ENCODE results near the gene COQ10A. TPM values are rescaled to one million over a fixed set of nuclear protein-coding genes. Genes with fewer than 3 reads are reported as not detected.

The COQ10A gene
- total and polyA plus RNA-seq, 9 of the 15 experiments (the other 6 are each of a cell fraction or from before 2014, with no cell fraction given), result 3.1 to 26.4 (median 12.7) TPM

- H3K27ac ChIP-seq (ENCODE audit: extremely low read depth, low read depth, low read length), result no peak overlapping the region
- peaks cover 39% of the 10 kb centered on the region for H3K79me2 ChIP-seq (ENCODE audit: control insufficient read depth, insufficient read depth, low read length)
- H3K9ac ChIP-seq (ENCODE audit: insufficient read depth in 1 of 2, low read depth in 2 of 2, low read length in 2 of 2), result no peak overlapping the region
- H3K4me2 ChIP-seq (ENCODE audit: insufficient read depth, low read length), result no peak overlapping the region
- no peak for ATAC-seq
- H3K4me3 ChIP-seq, result no peak overlapping the region
- FAIRE-seq, result no peak
- peaks cover 17% of the 10 kb centered on the region; the same call in 2 of the 3 replicates for H3K36me3 ChIP-seq (ENCODE audit: control insufficient read depth, insufficient read depth, low read length)
- intact Hi-C loops (cut with micrococcal nuclease) (loop anchor here (10.0 kb wide), 1 partner anchor 175 kb away; the partner anchor contains the start of gene RPS26), in situ Hi-C loops (cut with MboI) (no loop called here)
- peaks cover 15 to 31% of the 10 kb centered on the region in 2 experiments; a peak in 4 of 5 replicates for H3K4me1 ChIP-seq (replicated peaks in 1 of 2; ENCODE audit: control insufficient read depth in 2 of 2, insufficient read depth in 2 of 2, low read length in 2 of 2)
- no peaks in the 10 kb centered on the region for H4K20me1 ChIP-seq (replicated peaks; ENCODE audit: control insufficient read depth, insufficient read depth, low read length)
- no peaks in the 10 kb centered on the region for H3K9me3 ChIP-seq (replicated peaks; ENCODE audit: control insufficient read depth, insufficient read depth, low read depth, low read length)
- no peak overlapping the region for H2AFZ ChIP-seq (ENCODE audit: low read depth, low read length)
- no peak for DNase-seq (ENCODE audit: extremely low read depth in 1 of 4, low spot score in 3 of 4)
- H3K9me1 ChIP-seq (ENCODE audit: control insufficient read depth, insufficient read depth, low read length), result no peaks in the 10 kb centered on the region
- ChIA-PET CTCF (ENCODE audit: low intra/inter-chr PET ratio) (interaction anchor here (0.6 kb wide), 1 partner anchor 37 kb away, joined by 3 read pairs; no protein-coding TSS in a partner anchor), POLR2A (interaction anchor here (0.6 to 3.4 kb wide), 3 partner anchors 13 to 168 kb away, joined by 3 to 68 read pairs (median 22); partner anchors contain the start of gene SMARCC2)
- 90% methylated on average over 9 of the region's 9 CpGs for whole genome bisulfite sequencing (ENCODE audit: insufficient coverage, low coverage, missing lambda C conversion rate)
- H3K27me3 ChIP-seq (ENCODE audit: control insufficient read depth in 2 of 2, insufficient read depth in 2 of 2, low read length in 2 of 2), result no peaks in the 10 kb centered on the region
- TF ChIP-seq ZNF445 (CRISPR knock-in tag; IDR thresholded peaks at IDR 0.05; ENCODE audit: low read depth) (no peak), CC2D1A (IDR thresholded peaks at IDR 0.05) (no peak), BRD4 (IDR thresholded peaks at IDR 0.05) (no peak), TGIF2 (CRISPR knock-in tag; IDR thresholded peaks at IDR 0.05) (no peak), MTA2 (IDR thresholded peaks at IDR 0.05; ENCODE audit: low read depth) (no peak), KAT2B (IDR thresholded peaks at IDR 0.05; ENCODE audit: low read depth, low read length) (no peak), RFX7 (CRISPR knock-in tag; IDR thresholded peaks at IDR 0.05) (no peak)
- BruUV-seq (replicated peaks), result no TSS peak
Measured at GRCh38 chr12:56219840-56220239, 46.9 kb upstream of the COQ10A start.

Measured in K562 (cell line).